OCI-LY1 (cell line): ENCODE results near the gene GPR62.

Experiments used
- EZH2 ChIP-seq: fragments of 200-600 bp; sonication (generic), shearing (Covaris generic); IDR thresholded peaks from 2 replicates; pipeline ENCODE4 v1.8.0; 2017; ENCODE audit warnings: borderline replicate concordance, mixed run types, mild to moderate bottlenecking, antibody characterized with exemption, low read length, moderate library complexity, mixed read lengths
- TF ChIP-seq, protein P1 (sequence below): fragments of 200-600 bp; sonication (generic), shearing (Covaris generic); IDR thresholded peaks from 2 replicates; pipeline ENCODE4 v1.5.1; 2017; ENCODE audit warnings: mild to moderate bottlenecking, antibody characterized with exemption, low read length, moderate library complexity, mixed read lengths

DNA sequence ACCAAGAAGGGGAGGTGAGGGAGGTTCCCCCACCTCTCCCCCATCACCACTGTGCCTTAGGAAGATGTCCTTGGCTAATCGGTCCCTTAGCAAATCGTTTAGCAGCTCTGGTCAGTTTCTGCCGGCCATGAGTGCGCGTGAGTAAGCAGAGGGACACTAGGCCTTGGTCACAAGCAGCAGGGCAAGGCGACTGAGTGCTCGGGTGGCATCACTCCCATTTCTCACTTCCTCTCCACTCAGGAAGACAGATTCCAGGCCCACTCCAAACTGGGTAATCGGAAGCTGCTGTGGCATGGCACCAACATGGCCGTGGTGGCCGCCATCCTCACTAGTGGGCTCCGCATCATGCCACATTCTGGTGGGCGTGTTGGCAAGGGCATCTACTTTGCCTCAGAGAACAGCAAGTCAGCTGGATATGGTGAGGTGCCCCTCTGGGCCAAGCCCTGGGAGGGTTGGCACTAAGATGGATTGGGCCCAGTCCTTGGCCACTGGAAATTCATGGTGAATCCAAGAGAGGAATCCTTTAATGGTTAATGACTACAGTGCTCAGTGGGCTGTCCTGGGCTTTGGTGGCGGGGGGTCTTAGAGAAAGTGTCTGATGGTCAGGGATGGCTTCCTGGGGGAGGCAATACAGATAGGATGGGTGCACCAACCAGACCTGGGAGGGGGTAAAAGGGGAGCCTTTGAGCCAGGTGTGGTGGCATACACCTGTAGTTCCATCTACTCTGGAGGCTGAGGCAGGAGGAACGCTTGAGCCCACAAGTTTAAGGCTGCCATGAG, 9.1 kb upstream of the GPR62 start:
- TF ChIP-seq EZH2: no peak
- TF ChIP-seq, protein P1, sequence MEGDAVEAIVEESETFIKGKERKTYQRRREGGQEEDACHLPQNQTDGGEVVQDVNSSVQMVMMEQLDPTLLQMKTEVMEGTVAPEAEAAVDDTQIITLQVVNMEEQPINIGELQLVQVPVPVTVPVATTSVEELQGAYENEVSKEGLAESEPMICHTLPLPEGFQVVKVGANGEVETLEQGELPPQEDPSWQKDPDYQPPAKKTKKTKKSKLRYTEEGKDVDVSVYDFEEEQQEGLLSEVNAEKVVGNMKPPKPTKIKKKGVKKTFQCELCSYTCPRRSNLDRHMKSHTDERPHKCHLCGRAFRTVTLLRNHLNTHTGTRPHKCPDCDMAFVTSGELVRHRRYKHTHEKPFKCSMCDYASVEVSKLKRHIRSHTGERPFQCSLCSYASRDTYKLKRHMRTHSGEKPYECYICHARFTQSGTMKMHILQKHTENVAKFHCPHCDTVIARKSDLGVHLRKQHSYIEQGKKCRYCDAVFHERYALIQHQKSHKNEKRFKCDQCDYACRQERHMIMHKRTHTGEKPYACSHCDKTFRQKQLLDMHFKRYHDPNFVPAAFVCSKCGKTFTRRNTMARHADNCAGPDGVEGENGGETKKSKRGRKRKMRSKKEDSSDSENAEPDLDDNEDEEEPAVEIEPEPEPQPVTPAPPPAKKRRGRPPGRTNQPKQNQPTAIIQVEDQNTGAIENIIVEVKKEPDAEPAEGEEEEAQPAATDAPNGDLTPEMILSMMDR: no peak
